ENCODE results near the gene GNG7.

GNG7 gene

GRCh38 chr19:2461751-2462634 is 240.5 kb downstream of the GNG7 start:
- DNase-seq (ENCODE audit: low spot score) = peak; percentile 73

Measured in HuH-7.5 (cell line).